Measurements from ENCODE around the gene CAMKMT.

CAMKMT gene

GRCh38 chr2:44807201-44808025, 445.7 kb downstream of the CAMKMT start:
- no peak for DNase-seq

GRCh38 chr2:44810892-44811530, 449.3 kb downstream of the CAMKMT start:
- no peak for DNase-seq

- no peak for DNase-seq
Measured at GRCh38 chr2:44813165-44813564, 451.4 kb downstream of the CAMKMT start.

- no peak for DNase-seq
Measured at GRCh38 chr2:44813658-44814057, 451.9 kb downstream of the CAMKMT start.

GRCh38 chr2:44817256-44817655, 455.5 kb downstream of the CAMKMT start:
- no peak for DNase-seq

- no peak for DNase-seq
Measured at GRCh38 chr2:44817673-44818335, 456.1 kb downstream of the CAMKMT start.

- DNase-seq, result no peak
Measured at GRCh38 chr2:44819061-44819460, 457.3 kb downstream of the CAMKMT start.

GRCh38 chr2:44821500-44821899, 459.8 kb downstream of the CAMKMT start:
- no peak for DNase-seq

- DNase-seq, result no peak
Measured at GRCh38 chr2:44822174-44822573, 460.4 kb downstream of the CAMKMT start.
